Breast epithelium (tissue), 3 donors: Measurements from ENCODE around the gene NTN3.

ENCODE experiments used
- POLR2A ChIP-seq: fragments of 450-650 bp; IDR thresholded peaks from one replicate; pipeline ENCODE4 v1.6.1; 2016; ENCODE audit warnings: antibody characterized with exemption, mild to moderate bottlenecking, moderate library complexity
- POLR2AphosphoS5 ChIP-seq, 3 donors: sonication (generic); formaldehyde crosslinking; IDR thresholded peaks; one replicate each; pipeline ENCODE4 v1.6.1; 2017; ENCODE audit warnings: antibody characterized with exemption in 3 of 3
- TF ChIP-seq, protein P1 (sequence below), 3 donors: fragments of 450-650 bp; IDR thresholded peaks; one replicate each; pipeline ENCODE4 v1.5.1; 2016 to 2017; ENCODE audit warnings: antibody characterized with exemption in 3 of 3, mild to moderate bottlenecking in 3 of 3, moderate library complexity in 3 of 3

DNA sequence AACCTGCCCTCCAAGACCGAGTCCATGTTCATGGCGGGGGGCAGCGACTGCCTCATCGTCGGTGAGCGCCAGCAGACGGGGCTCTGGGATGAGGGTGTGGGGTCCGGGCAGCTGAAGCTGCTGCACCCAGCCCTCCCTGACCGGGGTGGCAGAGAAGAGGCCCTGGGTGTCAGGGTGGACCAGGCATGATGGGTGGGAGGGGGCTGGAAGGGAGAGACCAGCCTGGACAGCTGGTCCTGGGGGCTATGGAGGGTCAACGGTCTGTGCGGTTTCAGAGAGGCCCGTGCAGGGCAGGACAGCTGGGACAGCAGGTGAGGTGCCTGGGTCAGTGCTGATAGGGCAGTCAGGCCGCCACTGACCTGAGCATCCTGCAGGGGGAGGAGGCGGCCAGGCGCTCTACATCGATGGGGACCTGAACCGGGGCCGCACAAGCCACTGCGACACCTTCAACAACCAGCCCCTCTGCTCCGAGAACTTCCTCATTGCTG, 29.4 kb downstream of the NTN3 start:
- TF ChIP-seq, protein P1, sequence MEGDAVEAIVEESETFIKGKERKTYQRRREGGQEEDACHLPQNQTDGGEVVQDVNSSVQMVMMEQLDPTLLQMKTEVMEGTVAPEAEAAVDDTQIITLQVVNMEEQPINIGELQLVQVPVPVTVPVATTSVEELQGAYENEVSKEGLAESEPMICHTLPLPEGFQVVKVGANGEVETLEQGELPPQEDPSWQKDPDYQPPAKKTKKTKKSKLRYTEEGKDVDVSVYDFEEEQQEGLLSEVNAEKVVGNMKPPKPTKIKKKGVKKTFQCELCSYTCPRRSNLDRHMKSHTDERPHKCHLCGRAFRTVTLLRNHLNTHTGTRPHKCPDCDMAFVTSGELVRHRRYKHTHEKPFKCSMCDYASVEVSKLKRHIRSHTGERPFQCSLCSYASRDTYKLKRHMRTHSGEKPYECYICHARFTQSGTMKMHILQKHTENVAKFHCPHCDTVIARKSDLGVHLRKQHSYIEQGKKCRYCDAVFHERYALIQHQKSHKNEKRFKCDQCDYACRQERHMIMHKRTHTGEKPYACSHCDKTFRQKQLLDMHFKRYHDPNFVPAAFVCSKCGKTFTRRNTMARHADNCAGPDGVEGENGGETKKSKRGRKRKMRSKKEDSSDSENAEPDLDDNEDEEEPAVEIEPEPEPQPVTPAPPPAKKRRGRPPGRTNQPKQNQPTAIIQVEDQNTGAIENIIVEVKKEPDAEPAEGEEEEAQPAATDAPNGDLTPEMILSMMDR (IDR thresholded peaks at IDR 0.05), result no peak
- TF ChIP-seq POLR2A (no peak), POLR2AphosphoS5 (IDR thresholded peaks at IDR 0.05) (no peak)
